NCI-H345 treated with DMSO at 0.1 percent for 48 hours (cell line): ENCODE results near the gene GRM4.

Experiments used
- DNase-seq: peaks from one replicate; lab custom pipeline; 2025; ENCODE audit not compliant: unreplicated experiment; lab: John Stamatoyannopoulos, UW

The GRM4 gene

DNA sequence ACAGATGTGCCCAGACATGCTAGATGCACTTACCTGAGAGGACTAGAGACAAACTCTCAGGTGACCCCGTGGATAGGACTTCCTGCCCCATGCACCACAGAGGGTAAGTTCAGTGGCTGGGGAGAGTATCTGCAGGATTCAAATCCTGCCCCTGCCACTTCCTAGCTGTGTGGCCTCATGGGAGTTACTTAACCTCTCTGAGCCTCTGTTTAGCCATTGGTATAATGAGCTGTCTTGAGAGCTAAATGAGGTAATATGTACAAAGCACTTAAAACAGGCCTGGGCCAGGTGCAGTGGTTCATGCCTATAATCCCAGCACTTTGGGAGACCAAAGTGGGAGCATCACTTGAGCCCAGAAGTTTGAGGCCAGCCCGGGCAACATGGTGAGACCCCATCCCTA, 59.3 kb downstream of the GRM4 start:
- no peak for DNase-seq

- DNase-seq = no peak
Observed at GRCh38 chr6:34085453-34086170, 60.3 kb downstream of the GRM4 start.

GRCh38 chr6:34084591-34085290, 61.1 kb downstream of the GRM4 start:
- peak; percentile 39 for DNase-seq

DNA sequence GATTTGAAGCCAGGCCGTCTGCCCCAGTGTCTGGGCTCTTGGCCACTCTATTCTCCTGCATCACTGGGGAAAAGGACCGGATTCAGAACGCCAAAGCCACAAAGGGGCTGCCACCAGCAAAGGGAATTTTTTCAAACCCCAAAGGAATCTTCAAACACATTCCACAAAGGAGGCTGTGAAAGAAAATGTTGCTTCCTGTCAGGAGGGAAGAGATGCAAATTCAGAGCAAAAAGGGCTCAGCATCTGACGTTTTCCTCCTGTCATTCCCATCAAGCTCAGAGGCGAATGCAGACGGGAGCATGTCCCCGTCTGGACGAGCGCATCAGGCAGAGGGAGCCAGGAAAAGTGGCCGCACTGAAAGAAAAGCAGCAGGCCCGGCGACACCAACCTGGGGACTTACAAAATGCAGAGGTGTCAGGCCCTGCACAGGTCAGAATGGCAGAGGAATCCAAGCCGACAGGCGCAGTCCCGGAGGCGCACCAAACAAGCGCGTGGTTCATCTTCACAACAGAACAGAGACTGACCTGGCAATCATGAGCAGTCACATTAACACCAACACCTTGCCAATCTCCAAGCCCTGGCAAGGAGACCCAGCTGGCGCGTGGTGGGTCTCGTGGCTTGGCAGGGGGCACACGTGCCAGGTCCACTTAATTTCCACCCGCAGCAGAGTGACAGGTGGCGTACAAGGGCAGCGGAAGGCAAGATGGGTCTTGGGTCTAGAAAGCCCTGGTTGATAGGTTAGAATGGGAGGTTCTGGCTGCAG, 62.8 kb downstream of the GRM4 start:
- no peak for DNase-seq

GRCh38 chr6:34082348-34082747, 63.5 kb downstream of the GRM4 start:
- DNase-seq = no peak

DNA sequence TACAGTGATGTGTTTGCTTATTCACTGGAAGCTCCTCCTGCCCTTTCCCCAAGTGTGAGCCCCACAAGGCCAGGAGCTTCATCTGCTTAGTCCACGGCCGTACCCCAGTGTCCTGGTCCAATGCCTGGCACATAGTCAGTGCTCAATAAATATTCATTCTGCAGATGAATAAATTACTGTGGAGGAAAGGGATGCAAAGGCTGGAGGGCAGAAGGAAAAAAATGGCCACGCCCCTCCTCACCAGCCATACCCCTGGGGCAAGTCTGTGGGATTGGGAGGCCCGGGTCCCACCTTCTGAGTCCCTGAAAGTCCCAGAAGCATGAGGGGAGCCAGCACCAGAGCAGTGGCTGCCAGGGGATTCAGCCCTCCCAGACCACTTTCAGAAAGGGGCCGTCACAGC, 65.5 kb downstream of the GRM4 start:
- no peak for DNase-seq

- DNase-seq = no peak
Observed at GRCh38 chr6:34079899-34080298, 66.0 kb downstream of the GRM4 start.

GRCh38 chr6:34075906-34076305, 70.0 kb downstream of the GRM4 start:
- DNase-seq = no peak

DNA sequence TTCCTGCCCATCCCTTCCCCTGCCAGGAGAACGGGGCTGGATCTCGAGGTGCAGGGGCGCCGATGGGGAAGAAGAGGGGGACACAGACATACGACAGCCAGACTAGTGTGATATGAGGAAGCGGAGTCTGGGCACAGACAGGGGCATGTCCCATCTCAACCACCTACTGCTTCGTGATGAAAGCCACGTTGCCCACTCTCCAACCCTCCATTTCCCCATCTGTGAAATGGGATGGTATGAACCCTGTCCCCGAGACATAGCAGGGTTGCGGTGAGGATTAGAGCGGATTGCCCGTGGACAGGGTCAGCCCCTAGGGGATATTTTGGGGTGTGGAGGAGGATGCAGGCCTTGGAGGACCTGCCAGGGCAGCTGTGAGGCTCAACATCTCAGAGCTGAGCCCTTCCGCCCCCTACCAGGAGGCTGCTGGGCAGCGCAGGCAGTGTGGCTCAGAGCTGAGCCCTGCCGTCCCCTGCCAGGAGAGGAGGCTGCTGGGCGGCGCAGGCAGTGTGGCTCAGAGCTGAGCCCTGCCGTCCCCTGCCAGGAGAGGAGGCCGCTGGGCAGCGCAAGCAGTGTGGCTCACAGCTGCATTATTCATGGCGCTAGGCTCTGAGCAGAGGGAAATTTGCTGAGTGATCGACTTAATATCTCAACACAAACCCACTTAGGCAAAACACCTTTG, 71.7 kb downstream of the GRM4 start:
- no peak for DNase-seq

DNA sequence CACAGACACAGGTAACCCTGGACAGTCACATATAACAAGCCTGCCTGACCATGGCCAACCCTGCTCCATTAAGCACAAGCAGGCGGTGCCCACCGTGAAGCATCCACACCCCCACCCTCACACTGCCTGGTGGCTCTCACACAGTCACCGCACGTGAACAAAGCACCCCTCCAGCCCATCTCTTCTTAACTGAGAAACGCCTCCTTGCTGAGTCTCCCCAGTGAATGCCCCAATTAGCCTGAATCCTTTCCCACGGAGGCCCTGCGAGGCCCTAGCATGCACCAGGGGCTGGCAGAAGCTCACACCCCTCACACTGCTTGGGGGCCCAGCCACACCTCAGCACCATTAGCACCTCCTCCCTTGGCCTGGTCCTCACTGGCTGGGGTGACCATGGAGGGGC, 72.3 kb downstream of the GRM4 start:
- no peak for DNase-seq

DNA sequence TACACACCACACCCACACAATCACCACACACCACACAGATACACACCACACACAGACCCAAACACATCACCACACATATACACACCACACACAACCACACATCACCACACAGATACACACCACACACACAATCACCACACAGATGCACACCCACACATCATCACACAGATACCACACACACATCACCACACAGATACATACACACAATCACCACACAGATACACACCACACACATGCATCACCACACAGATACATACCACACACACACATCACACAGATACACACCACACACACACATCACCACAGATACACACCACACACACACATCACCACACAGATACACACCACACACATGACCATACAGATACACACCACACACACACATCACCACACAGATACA, 73.2 kb downstream of the GRM4 start:
- no peak for DNase-seq

DNA sequence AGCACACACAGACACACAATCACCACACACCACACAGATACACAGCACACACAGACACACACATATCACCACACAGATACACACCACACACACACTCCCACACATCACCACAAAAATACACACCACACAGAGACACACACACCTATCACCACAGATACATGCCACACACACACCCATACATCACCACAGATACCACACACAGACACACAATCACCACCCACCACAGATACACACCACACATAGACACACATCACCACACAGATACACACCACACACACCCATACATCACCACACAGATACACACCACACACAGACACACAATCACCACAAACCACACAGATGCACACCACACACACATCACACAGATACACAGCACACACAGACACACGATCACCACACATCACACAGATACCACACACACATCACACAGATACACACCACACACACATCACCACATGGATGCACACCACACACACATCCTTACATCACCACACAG, 74.0 kb downstream of the GRM4 start:
- no peak for DNase-seq

DNA sequence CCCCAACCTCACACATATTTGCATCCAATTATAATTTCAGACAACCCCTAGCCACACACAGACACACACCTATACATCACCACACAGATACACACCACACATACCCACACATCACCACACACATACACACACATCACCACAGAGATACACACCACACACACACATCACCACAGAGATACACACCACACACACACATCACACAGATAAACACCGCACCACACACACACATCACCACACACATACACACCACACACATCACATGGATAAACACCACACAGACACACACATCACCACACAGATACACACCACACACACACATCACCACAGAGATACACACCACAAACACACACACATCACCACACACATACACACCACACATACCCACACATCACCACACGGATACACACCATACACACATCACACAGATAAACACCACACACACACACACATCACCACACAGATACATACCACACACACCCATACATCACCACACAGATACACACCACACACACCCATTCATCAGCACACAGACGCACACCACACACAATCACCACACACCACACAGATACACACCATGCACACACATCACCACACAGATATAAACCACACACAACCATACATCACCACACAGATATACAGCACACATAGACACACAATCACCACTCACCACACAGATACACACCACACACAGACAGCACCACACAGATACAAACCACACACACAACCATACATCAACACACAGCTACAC, 74.6 kb downstream of the GRM4 start:
- no peak for DNase-seq

DNA sequence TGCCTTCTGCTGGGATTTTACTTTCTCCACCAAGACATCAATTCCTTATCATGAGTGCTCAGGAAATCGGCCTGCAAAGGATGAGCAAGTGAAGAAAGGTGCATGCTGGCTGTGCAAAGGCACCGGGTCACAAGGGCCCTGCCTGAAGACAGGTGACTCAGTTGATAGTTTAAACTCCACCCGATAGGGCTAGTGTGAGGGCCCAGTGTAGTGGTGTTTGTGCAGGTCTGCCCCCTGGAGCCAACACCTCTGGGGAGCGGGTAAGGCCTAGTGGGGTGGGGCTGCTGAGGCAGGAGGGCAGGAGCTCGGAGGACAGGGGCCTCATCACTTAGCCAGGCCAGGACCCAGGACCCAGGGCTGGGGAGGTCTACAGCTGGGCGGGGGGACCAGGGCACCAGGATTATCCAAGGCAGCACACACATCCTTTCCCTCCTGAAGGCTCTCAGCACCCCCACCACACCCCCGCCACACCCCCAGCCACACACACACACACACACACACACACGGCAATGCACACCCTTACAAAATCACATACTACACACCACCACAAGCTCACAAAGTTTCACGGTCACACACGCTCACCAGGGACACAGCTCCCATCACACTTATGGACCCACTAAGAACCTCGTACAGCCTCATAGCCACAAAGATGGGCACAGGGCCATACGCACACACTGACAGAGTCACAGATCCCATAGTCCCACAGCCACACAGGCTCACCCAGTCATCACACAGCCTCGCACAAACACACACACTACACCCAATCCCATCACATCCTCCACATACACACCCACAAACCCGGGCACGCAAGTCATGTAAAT, 75.4 kb downstream of the GRM4 start:
- DNase-seq = no peak

- no peak for DNase-seq
Observed at GRCh38 chr6:34068462-34069044, 77.3 kb downstream of the GRM4 start.

- no peak for DNase-seq
Observed at GRCh38 chr6:34067814-34068213, 78.1 kb downstream of the GRM4 start.

- no peak for DNase-seq
Observed at GRCh38 chr6:34066772-34067770, 78.8 kb downstream of the GRM4 start.

DNA sequence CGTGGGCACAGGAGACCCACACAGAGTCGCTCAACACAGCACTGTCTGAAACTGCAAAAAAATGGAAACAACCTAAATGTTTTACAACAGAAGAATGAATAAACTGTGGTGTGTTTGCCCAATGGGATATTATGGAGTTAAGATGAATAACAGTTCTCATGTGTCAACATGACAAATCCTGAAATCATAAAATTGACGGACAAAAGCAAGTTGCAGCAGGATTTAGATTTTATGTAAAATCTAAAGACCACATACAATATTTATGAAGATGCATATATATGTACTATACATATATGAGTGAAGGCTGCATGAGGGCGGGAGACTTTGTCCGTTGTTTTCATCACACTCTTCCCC, 79.7 kb downstream of the GRM4 start:
- no peak for DNase-seq
